SKM-1 treated with dmso at 0.1 percent for 144 hours (cell line): ENCODE data around the gene TRIM44.
"Not testable (repeated sequence)": the region's sequence is repeated elsewhere in the genome, so short reads cannot be mapped to it uniquely, and the experiment has no call there.

Experiments
- DNase-seq: peaks from one replicate; lab custom pipeline; 2025; ENCODE audit not compliant: unreplicated experiment; lab: John Stamatoyannopoulos, UW

Gene TRIM44

DNA sequence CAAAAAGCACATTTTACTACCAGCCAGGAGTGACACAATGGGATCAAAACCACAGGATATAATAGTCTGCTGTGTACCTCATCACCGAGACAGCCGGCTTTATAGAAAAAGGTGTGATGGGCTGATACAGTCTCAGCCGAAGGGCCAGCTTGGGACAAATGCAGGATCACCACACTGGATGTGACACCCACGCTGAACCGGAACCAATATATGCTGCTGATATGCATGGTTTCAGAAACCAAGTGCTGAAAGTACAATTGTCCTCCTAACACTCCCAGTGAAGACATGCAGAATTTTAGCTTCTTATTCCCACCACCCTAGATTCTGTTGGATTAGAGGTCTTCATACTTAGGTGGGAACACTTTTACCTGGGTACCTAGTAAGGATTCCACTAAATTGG lies 184.3 kb downstream of the TRIM44 start:
- no peak for DNase-seq

DNA sequence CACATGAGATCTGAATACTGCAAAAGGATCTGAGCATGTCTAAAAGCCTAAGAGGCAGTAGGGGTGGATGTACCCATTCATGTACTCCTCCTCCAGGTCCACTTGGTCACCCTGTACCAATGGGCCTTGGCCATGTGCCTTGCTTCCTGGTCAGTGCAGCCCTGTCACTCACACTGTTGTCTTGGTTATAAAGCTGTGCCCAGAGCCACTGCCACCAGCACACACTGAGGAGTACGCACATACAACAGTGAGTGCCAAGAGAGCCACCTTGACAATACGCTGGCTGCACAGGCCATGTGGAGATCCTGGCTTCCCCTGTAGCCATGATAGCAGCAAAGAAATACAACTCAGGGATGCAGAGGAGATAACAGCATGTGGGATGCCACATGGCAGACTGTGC lies 184.9 kb downstream of the TRIM44 start:
- DNase-seq: no peak

DNA sequence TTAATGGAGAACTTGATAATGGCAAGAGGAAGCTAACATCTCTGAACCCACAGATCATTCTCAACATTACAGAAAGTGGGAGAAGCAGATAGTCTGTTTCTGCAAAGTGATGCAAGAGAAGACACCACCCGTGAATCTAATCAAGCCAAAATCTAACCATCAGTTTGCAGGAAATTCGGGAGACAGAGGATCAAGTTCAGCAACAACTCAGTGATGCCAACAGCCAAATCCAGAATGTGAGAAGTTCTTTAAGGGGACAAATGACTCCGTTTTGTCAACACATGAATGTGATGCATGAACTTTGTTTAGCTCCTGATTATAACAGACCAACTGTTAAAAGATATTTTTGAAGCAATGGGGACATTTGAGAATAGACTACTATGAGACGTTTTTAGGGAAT lies 186.0 kb downstream of the TRIM44 start:
- DNase-seq: no peak

DNA sequence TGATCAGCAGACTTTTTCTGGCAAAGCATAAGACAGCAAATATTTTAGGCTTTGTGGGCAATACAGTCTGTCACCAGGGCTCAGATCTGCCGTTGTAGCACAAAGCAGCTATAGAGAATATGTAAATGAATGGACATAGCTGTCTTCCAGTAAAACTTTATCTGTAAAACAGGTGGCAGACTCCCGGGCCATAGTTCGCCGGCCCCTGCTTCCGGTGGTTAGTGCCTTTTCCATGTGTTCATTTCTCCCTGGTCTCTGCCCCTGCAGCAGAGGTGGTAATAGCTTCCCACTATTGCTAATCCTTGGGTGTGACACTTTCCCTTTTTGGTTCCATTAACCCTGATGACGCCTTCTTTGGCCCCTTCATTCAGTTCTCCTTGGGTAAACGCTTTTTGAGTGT lies 187.6 kb downstream of the TRIM44 start:
- no peak for DNase-seq

GRCh38 chr11:35851342-35851741 lies 188.8 kb downstream of the TRIM44 start:
- no peak for DNase-seq

GRCh38 chr11:35852056-35852455 lies 189.5 kb downstream of the TRIM44 start:
- DNase-seq: peak; percentile 82

GRCh38 chr11:35853971-35854370 lies 191.4 kb downstream of the TRIM44 start:
- DNase-seq: no peak

DNA sequence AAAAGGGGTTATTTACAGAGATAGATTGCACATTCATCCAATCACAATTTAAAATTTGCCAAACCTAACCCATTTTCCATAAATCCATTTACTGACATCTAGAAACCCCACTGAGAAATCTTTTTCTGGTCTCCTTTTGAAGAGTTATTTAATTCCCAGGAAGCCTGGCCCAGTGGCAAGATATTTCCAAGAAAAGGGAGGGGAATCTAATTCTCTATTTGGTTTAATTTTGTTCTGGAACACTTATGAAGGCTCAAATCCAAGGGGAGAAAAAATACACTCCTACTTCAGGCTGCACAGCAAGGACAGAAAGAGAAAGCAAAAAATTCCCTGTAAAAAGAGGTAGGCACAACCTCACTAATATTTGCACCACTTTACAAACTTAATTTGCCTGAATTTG lies 193.1 kb downstream of the TRIM44 start:
- DNase-seq: no peak

DNA sequence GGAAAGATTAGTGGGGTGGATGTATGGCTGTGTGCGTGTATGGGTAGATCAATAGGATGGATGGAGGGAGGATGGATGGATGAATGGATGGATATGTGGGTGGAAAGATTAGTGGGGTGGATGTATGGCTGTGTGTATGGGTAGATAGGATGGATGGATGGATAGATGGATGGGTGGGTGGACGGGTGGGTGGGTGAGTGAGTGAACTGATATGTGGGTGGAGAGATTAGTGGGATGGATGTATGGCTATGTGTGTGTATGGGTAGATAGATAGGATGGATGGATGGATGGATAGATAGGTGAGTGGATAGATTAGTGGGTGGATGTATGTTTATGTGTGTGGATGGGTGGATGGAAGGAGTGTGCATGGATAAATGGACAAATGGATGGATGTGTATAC lies 193.7 kb downstream of the TRIM44 start:
- no peak for DNase-seq

DNA sequence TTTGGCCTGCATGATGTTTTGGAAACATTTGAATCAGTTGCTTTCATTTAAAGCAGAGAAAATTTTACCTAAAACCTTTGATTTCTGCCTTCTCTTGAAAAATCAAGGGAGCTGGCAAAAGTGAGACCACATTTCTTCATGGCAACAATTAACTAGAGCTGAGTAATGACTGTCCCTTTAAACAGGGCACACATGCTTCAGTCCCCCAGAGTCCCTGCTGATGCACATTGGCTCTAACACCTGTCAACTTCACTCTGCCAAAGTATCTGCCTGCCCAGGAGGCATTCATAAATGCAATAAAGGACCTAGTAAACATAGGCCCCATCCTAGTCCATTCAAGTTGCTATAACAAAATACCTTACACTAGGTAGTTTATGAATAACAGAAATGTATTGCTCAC lies 194.2 kb downstream of the TRIM44 start:
- no peak for DNase-seq

DNA sequence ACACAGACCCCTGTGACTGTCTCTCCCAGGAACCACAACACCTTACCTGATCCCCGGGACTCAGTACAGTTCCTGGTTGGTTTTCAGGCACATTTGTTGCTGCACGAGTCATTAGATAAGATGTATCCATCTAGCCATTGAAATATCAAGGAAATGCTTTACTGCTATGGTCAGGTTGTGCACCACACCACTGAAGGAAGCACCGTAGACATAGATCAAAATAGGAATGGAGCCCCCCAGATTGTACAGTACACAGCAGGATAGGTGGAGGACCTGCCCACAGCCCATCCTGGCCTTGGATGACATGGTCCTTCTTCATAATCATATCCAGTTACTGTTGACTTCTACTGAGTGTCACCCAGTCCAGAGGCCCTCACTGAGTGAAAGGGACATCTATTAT lies 195.3 kb downstream of the TRIM44 start:
- DNase-seq: no peak

DNA sequence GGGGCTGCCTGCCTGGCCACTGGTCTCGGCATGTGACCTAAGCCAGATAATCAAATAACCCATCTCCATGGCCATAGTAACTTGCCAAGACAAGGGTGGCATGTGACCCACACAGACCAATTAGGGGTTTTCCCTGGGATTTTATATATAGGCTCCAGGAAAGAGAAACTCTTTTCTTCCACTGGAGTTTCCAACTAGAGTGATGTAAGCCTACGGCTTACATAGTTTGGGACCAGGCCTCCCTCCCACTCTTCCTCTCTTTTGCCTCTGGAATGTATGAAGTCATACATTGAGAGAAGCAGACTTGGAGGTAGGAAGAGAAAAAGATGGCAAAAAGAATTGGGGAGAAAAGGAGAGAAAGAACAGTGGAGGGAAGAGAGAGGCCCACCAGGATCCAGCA lies 196.7 kb downstream of the TRIM44 start:
- no peak for DNase-seq

GRCh38 chr11:35860194-35860593 lies 197.6 kb downstream of the TRIM44 start:
- not testable (repeated sequence) for DNase-seq

- no peak for DNase-seq
These were observed 198.6 kb downstream of the TRIM44 start for GRCh38 chr11:35861191-35861590.

GRCh38 chr11:35862666-35863065 lies 200.1 kb downstream of the TRIM44 start:
- DNase-seq: no peak

DNA sequence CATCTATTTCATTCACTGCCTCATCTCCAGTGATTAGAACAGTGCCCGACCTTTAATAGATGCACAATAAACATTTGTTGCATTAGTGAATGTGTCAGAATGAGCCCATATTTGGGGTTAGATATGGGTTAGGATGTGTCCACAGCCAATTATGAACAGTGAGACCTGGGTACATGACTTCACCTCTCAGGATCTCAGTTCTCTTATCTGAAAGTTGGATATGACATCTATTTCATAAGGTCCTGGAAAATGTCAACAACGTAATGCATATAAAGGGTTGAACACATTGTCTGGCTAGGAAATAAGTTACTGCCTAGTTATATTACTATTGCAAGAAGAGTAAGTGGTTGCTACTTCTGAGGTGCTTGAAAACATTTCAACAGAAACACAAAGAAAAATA lies 201.6 kb downstream of the TRIM44 start:
- DNase-seq: no peak

- no peak for DNase-seq
These were observed 204.0 kb downstream of the TRIM44 start for GRCh38 chr11:35866601-35867000.
